ENCODE results near the gene MACROD2.
"Not testable (repeated sequence)": the region's sequence is repeated elsewhere in the genome, so short reads cannot be mapped to it uniquely, and the experiment has no call there.

Gene MACROD2

DNA sequence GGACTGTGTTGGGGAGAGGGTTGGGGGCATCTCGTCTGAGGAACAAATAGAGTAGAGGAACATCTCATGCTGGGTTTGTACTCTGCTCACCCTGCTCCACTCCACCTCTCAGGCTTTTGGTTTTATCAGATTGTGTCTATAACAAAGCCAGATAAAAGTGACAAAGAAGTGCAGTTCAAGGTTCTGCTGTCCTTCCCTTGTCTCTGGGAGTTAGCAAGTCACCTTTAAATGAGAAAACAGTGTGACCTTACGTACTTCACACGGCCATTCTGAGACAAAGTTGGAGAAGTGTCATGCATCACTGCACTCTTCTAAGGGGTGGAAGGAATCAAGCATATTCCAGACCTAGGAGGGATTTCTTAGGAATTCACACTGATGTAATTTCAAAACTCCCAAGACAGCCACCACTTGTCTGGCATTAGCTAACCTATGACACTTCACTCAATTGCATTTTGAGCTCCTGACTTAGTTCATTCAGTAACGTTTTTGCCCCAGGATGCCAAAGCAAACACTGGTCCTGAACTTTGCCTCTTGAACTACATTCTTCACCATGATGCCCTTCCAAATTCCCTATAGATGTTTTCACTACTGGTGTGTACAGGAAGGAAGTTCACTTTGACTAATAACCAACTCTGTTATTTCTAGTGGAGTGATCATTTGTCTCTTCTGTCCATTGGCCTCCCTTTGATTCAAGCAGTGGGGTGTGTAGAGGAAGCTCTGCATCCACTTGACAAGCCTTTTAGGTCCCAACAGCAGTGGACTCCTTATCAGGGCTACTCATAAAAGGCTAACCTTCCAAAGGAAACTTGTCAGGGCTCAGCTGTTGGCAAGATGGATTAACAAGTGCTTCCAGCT lies 989.7 kb downstream of the MACROD2 start:
- Mint-ChIP-seq H3K9me3 (ENCODE audit: low read depth) (peaks cover 14% of the 10 kb centered on the region), H3K27ac (no peak overlapping the region), H3K4me3 (no peak overlapping the region), H3K4me1 (ENCODE audit: low read depth) (no peaks in the 10 kb centered on the region), H3K36me3 (no peaks in the 10 kb centered on the region), H3K27me3 (no peaks in the 10 kb centered on the region)

DNA sequence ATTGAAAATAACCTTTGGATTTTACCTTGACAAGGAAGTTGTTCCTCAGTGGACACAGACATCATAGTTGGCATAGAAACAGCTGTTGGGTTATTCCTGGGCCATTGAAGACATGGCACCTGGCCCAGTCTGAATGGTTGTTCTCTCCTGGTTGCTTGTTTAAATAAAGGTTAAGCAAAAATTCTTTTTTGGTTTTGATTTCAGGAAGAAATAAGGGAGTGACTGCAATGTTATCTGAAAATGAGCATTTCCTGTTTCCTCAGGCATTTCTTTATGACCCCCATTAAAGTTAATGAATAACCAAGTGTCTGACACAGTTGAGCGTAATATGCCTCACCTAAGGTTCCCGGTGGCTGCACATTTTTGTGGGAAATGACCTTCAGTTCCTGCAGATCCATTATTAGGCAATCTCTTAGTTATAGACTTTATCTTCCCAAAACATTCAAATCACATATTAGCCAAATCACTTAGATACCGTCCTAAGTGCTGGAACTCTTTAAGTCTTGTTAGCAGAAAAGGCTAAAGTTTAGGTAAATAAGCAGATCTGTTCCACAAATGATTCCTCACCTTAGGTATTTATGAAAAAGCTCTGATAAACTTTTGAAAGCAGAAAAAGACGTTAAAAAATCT lies 990.8 kb downstream of the MACROD2 start:
- no peaks in the 10 kb centered on the region for H3K27me3 Mint-ChIP-seq
- H3K4me3 Mint-ChIP-seq = no peak overlapping the region
- no peak overlapping the region for H3K27ac Mint-ChIP-seq
- no peaks in the 10 kb centered on the region for H3K36me3 Mint-ChIP-seq
- H3K4me1 Mint-ChIP-seq (ENCODE audit: low read depth) = no peaks in the 10 kb centered on the region
- peaks cover 15% of the 10 kb centered on the region for H3K9me3 Mint-ChIP-seq (ENCODE audit: low read depth)

GRCh38 chr20:14986656-14987055 lies 991.3 kb downstream of the MACROD2 start:
- H3K27me3 Mint-ChIP-seq = no peaks in the 10 kb centered on the region
- H3K4me1 Mint-ChIP-seq (ENCODE audit: low read depth) = no peaks in the 10 kb centered on the region
- H3K27ac Mint-ChIP-seq = no peak overlapping the region
- H3K9me3 Mint-ChIP-seq (ENCODE audit: low read depth) = peaks cover 15% of the 10 kb centered on the region
- no peaks in the 10 kb centered on the region for H3K36me3 Mint-ChIP-seq
- H3K4me3 Mint-ChIP-seq = no peak overlapping the region

DNA sequence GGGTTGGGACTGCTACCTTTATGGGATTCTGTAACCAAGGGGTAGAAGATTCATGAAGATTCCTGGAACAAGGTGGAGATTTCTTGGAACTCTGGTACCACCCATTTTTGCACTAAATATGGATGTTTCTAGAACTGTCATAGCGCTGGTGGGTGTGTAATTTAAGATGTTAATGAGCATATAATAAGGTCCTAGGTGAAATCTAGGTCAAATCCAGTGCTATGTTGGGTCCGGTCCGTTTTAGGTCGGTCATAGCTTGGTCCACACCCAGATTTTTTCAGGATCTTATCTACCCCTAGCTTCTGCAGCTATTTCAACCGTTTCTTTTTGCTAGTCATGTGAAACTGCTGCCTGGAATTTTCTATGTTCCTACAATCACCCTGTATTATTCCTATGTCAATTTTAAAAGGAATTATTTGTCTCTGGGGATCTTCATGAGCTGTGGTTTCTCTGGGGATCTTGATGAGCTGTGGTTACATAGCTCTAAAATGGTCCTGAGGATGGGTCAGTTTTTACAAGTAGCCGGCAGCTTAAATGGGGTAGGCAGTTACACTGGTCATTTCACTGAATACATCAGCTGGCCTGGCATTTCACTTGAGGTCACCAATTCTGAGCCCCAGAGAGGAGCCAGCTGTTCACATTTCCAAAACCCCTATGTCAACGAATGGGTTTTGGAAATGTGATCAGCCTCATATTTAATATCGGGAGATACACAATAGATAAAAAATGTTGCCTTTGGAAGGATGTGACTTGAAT lies 994.4 kb downstream of the MACROD2 start:
- H3K27me3 Mint-ChIP-seq = no peaks in the 10 kb centered on the region
- H3K9me3 Mint-ChIP-seq (ENCODE audit: low read depth) = peaks cover 10% of the 10 kb centered on the region
- no peaks in the 10 kb centered on the region for H3K4me1 Mint-ChIP-seq (ENCODE audit: low read depth)
- H3K36me3 Mint-ChIP-seq = no peaks in the 10 kb centered on the region
- H3K4me3 Mint-ChIP-seq = no peak overlapping the region
- H3K27ac Mint-ChIP-seq = no peak overlapping the region

DNA sequence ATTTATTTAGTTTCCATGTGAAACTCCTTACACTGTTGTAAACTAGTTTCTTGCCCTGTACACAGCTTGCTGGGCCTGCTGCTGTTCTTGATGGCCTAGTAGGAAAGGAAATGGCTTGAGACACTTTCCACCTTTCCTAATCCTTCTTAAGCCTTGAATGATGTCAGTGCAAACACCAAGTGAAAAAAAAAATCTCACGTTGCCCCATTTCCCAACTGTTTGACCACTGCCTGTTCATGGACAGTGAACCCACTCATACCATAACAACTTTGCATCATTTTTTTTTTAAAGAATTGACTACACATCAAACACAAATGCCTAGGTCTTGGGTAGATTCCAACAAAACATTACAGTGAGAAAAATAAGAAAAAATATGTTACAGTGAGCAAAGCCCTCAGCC lies 995.7 kb downstream of the MACROD2 start:
- Mint-ChIP-seq H3K27me3 (no peaks in the 10 kb centered on the region), H3K36me3 (no peaks in the 10 kb centered on the region), H3K4me3 (no peak overlapping the region), H3K9me3 (ENCODE audit: low read depth) (peaks cover 7% of the 10 kb centered on the region), H3K4me1 (ENCODE audit: low read depth) (no peaks in the 10 kb centered on the region), H3K27ac (no peak overlapping the region)

DNA sequence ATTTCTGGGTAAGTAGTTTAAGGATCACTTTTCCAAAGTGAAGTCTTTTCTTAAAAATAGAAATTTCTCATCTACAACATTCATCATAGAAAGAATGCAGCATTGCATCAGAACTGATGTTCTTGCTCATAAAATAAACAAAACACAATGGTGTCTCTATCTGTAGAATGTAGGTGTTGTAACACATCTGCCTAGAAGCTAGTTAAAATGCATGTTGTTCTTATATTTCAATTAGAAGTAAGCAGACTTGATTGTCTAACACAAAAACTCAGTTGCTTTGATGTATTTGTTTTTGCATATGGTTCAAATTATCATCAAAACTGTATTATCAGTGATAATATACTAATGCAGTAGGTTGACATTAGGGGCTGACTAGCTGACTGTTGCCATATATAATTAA lies 996.8 kb downstream of the MACROD2 start:
- no peaks in the 10 kb centered on the region for H3K36me3 Mint-ChIP-seq
- no peak overlapping the region for H3K4me3 Mint-ChIP-seq
- peaks cover 7% of the 10 kb centered on the region for H3K9me3 Mint-ChIP-seq (ENCODE audit: low read depth)
- no peak overlapping the region for H3K27ac Mint-ChIP-seq
- no peaks in the 10 kb centered on the region for H3K4me1 Mint-ChIP-seq (ENCODE audit: low read depth)
- H3K27me3 Mint-ChIP-seq = no peaks in the 10 kb centered on the region

- Mint-ChIP-seq H3K27ac (no peak overlapping the region), H3K9me3 (ENCODE audit: low read depth) (peaks cover 7% of the 10 kb centered on the region), H3K27me3 (no peaks in the 10 kb centered on the region), H3K36me3 (no peaks in the 10 kb centered on the region), H3K4me1 (ENCODE audit: low read depth) (no peaks in the 10 kb centered on the region), H3K4me3 (no peak overlapping the region)
Measured at GRCh38 chr20:14992961-14993360, 997.6 kb downstream of the MACROD2 start.

DNA sequence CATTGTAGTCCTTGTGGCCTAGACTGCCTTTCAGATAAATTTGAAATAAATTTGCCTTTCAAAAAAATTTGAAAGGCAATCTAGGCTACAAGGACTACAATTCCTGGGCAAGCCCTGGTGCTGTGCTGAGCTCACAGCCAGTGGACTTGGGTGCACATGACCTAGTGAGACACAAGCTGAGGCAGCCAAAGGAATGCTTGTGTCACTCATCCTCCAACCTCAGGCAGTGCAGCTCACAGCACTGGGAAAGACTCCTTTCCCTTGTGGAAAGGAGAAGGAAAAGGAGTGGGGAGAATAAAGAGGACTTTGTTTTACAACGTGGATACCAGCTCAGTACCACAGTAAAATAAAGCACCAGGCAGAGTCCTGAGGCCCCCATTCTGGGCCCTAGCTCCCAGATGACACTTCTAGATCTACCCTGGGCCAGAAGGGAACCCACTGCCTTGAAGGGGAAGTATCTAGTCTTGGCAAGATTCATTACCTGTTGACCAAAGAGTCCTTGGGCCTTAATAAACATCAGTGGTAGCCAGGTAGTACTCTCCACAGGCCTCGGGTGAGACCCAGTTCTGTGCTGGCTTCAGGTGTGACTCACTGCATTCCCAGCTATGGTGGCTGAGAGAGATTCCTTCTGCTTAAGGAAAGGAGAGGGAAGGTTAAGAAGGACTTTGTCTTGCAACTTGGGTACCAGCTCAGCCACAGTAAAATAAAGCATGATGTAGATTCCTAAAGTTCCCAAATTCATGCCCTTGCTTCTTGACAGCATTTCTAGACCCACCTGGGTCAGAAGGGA lies 1001.8 kb downstream of the MACROD2 start:
- no peaks in the 10 kb centered on the region for H3K4me1 Mint-ChIP-seq (ENCODE audit: low read depth)
- peaks cover 4% of the 10 kb centered on the region for H3K9me3 Mint-ChIP-seq (ENCODE audit: low read depth)
- no peaks in the 10 kb centered on the region for H3K27me3 Mint-ChIP-seq
- no peak overlapping the region for H3K4me3 Mint-ChIP-seq
- no peak overlapping the region for H3K27ac Mint-ChIP-seq
- no peaks in the 10 kb centered on the region for H3K36me3 Mint-ChIP-seq

- Mint-ChIP-seq H3K4me1 (ENCODE audit: low read depth) (no peaks in the 10 kb centered on the region), H3K27me3 (no peaks in the 10 kb centered on the region), H3K27ac (no peak overlapping the region), H3K36me3 (no peaks in the 10 kb centered on the region), H3K9me3 (ENCODE audit: low read depth) (peaks cover 4% of the 10 kb centered on the region), H3K4me3 (no peak overlapping the region)
Measured at GRCh38 chr20:14997791-14998190, 1002.5 kb downstream of the MACROD2 start.

DNA sequence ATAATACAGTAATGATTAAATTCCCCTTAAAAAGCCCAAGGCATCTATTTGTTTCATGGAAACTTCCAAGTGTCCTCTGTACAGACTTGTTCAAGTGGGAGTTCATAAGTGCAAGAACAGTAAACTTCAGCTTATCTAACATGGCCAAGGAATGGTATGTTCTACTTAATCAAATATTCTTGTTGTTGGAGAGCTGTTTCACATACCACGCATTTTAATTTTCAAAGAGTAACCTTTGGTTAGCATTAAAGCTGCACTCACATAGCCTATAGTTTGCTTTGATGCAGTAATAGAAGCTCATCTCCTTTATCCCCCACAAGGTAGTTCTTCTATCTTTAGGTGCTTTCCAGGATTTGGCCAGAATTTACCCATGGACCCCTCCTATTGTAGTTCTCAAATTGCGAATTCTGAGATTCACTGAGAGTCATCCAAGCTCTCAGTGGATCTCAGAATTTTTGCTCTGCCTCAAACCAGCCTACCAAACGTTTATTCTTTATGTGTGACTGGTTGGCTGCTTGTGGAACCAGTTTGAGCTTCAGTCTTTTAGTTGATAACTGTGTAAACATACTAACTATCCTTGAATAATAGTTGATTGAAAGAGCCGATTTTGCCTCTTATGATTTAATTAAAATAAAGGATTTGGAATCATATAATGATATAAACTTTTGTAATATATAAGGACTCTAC lies 1010.1 kb downstream of the MACROD2 start:
- Mint-ChIP-seq H3K4me1 (ENCODE audit: low read depth) (no peaks in the 10 kb centered on the region), H3K27me3 (no peaks in the 10 kb centered on the region), H3K9me3 (ENCODE audit: low read depth) (no peaks in the 10 kb centered on the region), H3K36me3 (no peaks in the 10 kb centered on the region), H3K27ac (no peak overlapping the region), H3K4me3 (no peak overlapping the region)

DNA sequence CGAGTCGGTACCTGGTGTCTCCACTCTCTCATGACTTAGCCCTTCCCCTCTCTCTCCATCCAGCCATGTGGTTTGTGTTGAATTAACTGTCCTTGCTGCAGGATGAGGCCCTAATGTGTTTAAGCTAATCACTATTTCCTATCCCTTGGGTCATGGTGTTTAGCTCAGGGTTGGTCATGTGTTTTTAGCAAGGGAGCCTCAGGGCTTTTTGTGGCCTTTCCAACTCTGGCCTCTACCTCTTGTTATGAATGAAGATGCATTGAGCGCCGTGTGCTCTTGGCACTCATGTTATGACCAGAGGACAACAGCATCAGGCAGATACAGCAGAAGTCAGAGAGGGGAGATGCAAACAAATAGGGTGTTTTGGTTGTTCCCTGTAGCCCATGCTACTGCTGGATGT lies 1016.3 kb downstream of the MACROD2 start:
- H3K9me3 Mint-ChIP-seq (ENCODE audit: low read depth) = no peaks in the 10 kb centered on the region
- H3K36me3 Mint-ChIP-seq = no peaks in the 10 kb centered on the region
- H3K27me3 Mint-ChIP-seq = no peaks in the 10 kb centered on the region
- H3K27ac Mint-ChIP-seq = no peak overlapping the region
- no peak overlapping the region for H3K4me3 Mint-ChIP-seq
- H3K4me1 Mint-ChIP-seq (ENCODE audit: low read depth) = no peaks in the 10 kb centered on the region

DNA sequence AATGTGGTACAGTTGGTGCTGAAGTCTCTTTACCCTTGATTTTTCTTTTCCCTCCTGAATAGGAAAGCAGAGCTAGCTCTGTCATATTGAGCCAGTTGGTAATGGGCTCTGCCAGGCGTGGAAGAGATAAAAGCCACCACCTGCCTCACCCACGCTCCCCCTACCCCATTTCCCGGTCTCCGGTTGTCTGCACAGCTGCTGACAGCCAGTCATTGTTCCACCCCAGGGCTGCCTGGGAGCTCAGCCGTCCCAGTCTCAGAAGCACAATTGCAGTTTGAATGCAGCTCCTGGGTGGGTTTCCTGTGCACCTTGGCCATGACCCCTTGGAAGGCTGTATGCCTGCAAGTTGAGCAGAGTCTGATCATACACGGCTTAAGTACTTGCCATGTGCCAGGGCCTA lies 1017.2 kb downstream of the MACROD2 start:
- Mint-ChIP-seq H3K36me3 (no peaks in the 10 kb centered on the region), H3K9me3 (ENCODE audit: low read depth) (no peaks in the 10 kb centered on the region), H3K4me3 (no peak overlapping the region), H3K27me3 (no peaks in the 10 kb centered on the region), H3K27ac (no peak overlapping the region), H3K4me1 (ENCODE audit: low read depth) (no peaks in the 10 kb centered on the region)

DNA sequence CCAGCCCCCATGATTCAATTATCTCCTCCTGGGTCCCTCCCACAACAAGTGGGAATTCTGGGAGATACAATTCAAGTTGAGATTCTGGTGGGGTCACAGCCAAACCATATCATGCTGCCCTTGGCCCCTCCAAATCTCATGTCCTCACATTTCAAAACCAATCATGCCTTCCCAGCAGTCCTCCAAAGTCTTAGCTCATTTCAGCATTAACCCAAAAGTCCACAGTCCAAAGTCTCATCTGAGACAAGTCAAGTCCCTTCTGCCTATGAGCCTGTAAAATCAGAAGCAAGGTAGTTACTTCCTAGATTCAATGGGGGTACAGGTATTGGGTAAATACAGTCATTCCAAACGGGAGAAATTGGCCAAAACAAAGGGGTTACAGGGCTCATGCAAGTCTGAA lies 1021.6 kb downstream of the MACROD2 start:
- H3K9me3 Mint-ChIP-seq (ENCODE audit: low read depth); H3K4me1 Mint-ChIP-seq (ENCODE audit: low read depth); H3K27me3 Mint-ChIP-seq; H3K27ac Mint-ChIP-seq; H3K36me3 Mint-ChIP-seq; H3K4me3 Mint-ChIP-seq: not testable (repeated sequence)

DNA sequence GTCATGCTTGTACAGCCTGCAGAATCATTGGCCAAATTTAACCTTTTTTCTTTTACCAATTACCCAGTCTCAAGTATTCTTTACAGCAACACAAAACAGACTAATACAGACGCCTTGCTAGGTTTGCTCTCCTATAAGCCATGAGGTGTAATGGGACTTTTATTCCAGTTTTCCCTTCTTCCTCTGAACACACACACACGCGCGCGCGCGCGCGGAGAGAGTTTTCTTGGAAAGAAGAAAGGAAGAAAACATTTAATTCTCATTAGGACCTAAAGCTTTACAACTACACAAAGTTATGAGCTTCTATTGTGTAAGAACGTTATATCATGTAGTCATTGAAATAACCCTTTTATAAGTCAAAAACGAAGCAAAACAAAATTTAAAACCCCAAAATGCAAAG lies 1023.6 kb downstream of the MACROD2 start:
- Mint-ChIP-seq H3K36me3 (no peaks in the 10 kb centered on the region), H3K27ac (no peak overlapping the region), H3K27me3 (no peaks in the 10 kb centered on the region)

More for the DNA sequence above, 1023.6 kb downstream of the MACROD2 start:
- H3K9me3 Mint-ChIP-seq (ENCODE audit: low read depth) = peaks cover 4% of the 10 kb centered on the region
- H3K4me3 Mint-ChIP-seq = no peak overlapping the region
- no peaks in the 10 kb centered on the region for H3K4me1 Mint-ChIP-seq (ENCODE audit: low read depth)
